GM19397 (cell line): ENCODE measurements around the gene BCAP31.
"Not testable (repeated sequence)": the region's sequence is repeated elsewhere in the genome, so short reads cannot be mapped to it uniquely, and the experiment has no call there.

Experiments used
- ATAC-seq: cut with Tn5 transposase; IDR thresholded peaks from one replicate; pipeline ENCODE4 v1.9.1; 2021; ENCODE audit warnings: mild to moderate bottlenecking, moderate library complexity; ENCODE audit not compliant: unreplicated experiment

Gene BCAP31

DNA sequence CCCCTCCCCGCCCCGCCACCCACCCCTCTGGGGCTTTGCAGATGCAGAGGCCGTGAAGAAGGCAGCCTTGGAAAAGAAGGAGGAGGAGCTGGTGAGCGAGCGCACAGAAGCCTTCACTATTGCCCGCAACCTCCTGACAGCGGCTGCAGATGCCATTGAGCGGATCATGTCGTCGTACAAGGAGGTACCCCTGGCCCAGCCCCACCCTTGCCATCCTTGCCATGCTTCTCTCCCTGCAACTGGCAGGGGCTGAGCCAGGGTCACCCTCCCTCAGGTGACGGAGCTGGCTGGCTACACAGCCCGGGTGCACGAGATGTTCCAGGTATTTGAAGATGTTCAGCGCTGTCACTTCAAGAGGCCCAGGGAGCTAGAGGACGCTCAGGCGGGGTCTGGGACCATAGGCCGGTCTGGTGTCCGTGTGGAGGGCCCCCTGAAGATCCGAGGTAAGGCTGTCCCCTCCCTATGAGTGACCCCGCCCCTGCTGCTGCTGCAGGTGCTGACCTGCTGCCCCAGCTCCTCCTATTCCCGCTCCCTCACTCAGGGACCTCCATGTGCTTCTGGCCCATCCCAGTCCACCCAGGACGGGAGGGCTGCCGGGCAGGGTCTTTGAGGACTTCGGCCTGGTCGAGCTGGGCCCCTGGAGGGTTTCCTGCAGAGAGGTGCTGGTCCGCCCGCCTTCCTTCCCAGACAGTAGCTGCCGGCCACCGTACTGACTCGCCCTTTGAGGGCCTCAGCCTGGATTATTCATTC, 12.1 kb upstream of the BCAP31 start:
- no peak for ATAC-seq

DNA sequence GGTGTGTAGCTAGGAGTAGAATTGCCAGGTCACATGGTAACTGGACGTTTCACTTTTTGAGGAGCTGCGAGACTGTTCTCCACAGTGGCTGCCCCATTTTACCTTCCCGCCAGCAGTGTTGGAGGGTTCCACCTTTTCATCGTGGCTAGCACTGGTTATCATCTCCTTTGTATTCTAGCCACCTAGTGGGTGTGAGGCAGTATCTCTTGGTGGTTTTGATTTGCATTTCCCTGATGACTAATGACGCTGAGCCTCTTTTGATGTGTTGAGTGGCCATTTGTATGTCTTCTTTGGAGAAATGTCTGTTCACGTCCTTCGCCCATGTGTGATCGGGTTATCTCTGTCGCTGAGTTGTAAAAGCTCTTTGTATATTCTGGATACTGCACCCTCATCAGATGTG, 11.1 kb upstream of the BCAP31 start:
- no peak for ATAC-seq

DNA sequence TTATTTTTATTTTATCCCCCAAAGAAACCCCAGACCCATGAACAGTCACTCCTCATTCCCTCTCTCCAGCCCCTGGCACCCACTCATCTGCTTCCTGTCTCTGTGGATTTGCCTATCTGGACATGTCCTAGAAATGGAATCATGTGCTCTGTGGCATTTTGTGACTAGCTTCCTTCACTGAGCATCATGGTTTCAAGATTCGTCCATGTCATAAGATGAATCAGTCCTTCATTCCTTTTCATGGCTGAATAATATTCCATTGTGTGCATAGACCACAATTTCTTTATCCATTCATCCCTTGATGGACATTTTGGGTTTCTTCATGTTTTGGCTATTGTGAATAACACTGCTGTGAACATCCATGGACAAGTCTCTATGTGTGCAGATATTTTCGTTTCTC, 10.7 kb upstream of the BCAP31 start:
- no peak for ATAC-seq

DNA sequence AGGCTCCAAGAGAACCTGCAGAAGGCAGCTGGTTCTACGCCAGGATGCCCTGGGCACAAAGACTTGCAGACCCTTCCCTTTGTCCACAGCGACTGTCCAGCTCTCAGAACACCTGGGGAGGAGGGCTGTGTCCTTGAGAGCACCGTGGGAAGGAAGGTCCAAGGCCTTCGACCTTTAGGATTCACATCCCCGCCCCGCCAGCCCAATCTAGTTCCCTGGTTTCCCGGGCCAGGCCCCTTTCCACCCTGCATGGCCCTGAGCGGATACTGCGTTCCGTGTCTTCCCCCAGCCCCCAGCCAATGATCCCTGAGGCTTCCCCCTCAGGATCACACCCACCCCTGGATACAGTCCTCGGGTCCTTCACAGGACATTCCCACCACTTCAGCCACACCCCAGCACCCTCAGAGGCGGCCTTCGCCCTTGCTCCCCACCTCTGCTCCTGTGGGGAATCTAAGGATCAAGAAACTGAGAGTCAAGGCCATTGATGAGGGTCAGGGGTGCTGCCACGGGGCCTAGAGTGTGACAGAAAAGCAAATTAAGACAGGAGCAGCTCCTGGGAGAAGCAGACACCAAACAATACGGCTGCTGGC, 9.6 kb upstream of the BCAP31 start:
- ATAC-seq, result no peak

DNA sequence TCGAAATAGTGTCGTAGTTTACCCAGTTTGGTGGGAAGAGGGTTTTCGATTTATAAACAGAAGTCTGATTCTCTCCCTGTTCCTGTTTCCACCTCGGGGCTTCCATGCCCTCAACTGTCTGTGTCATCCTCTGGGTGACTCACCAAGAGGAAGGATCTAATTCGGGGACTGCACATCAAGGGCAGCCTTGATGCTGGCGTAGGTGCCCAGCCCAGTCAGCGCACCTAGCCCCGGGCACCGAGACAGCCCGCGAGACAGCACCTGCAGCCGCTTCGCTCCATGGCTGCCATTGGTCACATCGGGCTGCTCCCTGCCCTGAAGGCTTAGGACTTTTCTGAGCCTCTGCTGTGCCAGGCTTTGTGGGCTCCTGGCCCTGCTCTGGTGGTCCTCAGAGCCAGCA, 8.2 kb upstream of the BCAP31 start:
- ATAC-seq, result no peak

DNA sequence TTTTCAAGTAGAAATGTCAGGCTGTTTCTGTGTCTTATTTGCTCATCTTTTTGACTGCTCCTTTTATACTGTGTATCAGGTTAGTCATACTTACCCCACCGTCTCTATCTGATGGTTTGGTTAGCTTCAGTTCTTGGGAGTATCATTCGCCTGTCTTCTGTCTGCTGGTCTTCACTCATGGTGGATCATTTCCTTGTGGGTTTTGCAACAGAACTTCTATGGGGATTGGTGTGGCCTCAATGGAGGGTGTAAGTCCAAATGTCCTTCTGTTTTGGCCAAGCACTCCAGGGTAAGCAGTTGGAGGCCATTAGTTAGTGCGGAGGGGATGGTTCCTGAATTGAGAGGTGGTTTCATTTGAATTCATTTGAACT, 7.6 kb upstream of the BCAP31 start:
- no peak for ATAC-seq

DNA sequence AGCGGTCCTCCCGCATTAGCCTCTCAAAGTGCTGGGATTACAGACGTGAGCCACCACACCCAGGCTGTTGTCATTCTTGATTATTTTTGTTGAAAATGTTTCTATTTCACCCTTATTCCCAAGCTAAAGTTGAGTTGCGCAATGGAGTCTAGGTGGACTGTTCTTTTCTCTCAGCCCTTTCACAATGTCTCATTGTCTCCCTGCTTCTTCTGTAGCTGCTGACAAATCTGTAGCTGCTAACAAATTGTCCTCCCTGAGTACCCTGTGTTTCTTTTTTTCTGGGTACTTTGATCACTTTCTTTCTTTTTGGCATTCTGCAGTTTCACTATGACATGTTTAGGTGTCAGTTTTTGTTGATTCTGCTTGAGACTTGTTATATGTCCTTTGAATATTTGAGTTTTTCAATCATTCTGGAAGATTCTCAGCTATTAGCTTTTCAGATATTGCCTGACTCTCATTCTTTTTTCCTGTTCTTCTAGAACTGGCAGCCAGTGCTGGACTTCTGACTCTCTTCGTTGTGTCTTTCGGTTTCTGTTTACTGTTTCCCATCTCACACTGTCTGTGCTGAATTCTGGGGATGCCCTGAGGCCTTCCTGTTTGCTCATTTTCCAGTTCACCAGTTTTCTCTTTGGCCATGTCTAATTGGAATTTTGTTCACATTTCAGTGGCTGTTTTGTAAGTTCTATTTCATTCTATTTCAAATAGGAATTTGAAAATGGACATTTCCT, 7.1 kb upstream of the BCAP31 start:
- ATAC-seq, result no peak

DNA sequence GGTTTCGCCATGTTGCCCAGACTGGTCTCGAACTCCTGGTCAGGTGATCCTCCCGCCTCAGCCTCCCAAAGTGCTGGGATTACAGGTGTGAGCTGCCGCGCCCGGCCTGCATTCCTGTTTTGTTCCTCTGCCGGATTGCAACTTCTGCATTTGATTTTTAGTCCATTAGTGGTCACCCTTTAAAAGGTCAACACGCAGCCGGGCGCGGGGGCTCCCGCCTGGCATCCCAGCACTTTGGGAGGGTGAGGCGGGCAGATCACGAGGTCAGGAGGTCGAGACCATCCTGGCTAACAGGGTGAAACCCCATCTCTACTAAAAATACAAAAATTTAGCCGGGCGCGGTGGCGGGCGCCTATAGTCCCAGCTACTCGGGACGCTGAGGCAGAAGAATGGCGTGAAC, 5.9 kb upstream of the BCAP31 start:
- not testable (repeated sequence) for ATAC-seq

DNA sequence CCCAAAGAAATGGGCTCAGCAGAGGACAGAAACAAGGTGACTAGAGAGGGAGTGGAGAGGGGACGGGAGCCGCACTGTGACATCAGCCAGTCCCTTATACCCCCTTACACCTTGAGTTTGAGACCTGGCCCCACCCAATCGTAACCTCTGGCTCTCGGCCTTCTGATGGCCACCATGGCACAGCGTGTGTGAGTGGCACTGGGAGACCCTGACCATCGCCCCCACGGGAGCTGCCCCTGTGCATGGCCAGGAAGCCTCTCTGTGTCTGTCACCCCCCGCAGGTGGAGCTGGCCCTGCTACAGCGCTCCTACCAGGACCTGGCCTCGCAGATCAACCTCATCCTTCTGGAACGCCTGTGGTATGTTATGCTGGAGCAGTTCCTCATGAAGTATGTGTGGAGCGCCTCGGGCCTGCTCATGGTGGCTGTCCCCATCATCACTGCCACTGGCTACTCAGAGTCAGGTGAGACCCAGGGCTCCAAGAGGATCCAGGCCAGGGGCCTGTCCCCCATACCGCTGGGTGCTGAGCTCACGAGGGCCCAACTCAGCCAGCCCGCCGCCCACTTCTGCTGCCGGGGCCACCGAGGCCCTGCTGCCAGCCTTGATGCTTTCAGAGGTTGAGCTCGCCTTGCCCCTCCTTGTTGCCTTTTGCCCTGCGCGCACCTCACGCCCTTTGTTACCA, 4.9 kb upstream of the BCAP31 start:
- no peak for ATAC-seq

DNA sequence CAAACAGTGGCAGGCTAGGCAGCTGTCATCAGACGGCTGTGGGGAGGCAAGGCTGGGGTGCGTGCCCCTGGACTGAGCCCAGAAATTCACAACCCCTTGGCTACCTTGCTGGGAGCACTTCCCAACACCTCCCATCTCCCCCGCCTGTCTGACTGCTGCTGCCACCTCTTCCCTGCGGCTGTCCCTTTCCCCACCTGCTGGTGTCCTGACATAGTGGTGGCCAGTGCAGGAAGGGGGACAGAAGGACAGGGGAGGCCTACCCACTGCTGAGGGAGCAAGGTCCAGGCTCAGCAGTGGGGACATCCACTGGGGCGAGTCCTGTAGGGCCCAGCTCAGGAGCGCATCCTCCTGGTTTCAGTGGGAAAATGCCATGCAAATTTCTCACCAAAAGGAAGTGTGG, 3.9 kb upstream of the BCAP31 start:
- ATAC-seq, result no peak

DNA sequence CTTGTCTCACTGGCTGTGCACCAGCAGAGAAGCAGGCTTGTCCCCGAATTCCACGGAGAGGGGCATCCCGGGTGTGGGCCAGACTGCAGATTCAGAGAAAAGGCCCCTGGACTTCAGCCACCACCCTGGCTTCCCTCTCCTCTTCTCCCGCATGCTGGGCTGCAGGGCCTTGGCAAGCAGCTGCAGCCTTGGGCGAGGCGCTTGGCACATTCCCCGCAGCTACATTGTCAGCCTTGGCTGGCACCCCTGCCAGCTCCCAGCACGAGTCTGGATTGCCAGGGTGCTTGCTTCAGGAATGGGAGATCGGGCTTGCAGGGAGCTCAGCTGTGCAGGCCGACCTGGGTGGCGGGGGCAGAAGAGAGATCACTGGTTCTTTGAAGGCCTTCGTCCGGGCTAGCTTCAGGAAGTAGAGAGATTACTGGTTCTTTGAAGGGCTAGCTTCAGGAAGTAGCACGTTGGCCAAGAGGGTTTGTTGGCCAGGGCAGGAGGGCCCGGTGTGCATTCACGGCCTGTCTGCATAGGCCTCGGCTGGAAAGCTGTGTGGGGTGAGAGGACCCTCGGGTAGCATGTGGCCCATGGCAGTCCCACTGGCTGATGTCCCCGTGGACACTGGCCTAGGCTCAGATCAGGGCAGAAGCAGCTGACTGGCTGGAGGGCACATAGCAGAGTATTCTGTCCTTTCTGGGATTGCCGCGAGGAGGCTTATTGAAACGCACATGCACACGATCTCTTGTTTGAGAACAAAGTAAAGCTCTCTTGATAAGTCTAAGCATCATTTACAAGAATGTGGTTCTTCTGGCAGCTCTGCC, 3.1 kb upstream of the BCAP31 start:
- no peak for ATAC-seq

DNA sequence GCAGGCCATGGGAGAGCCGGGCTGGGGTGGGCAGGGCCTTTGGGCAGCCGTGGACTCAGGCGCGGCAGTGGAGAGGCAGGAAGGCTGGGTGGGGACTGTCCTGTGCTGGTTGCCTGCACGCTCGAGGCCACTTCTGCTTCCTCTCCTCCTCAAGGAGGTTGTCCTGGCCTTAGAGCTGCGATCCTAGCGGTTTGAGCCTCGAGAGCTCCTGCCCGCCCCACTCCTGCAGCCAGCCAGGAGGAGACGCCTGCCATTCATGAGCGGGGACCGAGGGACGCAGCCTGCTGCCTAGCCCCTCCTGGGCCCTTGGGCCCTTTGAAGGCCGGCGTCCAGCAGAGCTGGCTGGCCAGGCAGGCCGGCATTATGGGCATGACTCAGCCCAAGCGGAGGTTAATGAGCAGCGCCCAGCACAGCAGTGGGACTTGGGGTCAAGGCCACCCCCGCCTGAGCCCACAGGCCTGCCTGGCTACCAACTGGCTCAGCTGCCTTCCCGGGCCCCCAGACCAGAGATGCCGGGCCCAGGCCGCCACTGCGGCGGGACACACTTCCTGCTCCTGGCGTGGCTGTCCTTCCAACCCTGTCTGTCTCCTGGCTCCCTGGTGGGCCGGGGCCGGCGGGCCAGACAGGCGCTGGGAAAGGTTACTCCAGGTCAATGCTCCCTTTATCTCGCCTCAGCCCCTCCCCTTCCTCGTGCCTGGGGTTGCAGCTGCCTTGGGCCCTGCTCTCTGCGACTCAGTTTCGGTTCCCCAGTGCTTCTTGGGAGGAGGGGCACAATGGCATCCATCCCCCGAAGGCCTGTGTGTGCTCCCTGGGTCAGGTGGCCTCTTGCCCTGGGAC, 2.3 kb upstream of the BCAP31 start:
- ATAC-seq, result peak; percentile 44

DNA sequence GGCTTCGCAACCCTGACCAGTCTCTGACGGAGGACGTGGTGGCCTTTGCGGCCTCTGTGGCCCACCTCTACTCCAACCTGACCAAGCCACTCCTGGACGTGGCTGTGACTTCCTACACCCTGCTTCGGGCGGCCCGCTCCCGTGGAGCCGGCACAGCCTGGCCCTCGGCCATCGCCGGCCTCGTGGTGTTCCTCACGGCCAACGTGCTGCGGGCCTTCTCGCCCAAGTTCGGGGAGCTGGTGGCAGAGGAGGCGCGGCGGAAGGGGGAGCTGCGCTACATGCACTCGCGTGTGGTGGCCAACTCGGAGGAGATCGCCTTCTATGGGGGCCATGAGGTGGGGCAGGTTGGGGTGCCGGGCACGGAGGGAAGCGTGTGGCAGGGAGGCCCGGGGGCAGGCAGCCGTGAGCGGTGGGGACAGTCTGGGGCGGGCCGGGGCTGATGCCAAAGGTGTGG, 1.7 kb upstream of the BCAP31 start:
- no peak for ATAC-seq

DNA sequence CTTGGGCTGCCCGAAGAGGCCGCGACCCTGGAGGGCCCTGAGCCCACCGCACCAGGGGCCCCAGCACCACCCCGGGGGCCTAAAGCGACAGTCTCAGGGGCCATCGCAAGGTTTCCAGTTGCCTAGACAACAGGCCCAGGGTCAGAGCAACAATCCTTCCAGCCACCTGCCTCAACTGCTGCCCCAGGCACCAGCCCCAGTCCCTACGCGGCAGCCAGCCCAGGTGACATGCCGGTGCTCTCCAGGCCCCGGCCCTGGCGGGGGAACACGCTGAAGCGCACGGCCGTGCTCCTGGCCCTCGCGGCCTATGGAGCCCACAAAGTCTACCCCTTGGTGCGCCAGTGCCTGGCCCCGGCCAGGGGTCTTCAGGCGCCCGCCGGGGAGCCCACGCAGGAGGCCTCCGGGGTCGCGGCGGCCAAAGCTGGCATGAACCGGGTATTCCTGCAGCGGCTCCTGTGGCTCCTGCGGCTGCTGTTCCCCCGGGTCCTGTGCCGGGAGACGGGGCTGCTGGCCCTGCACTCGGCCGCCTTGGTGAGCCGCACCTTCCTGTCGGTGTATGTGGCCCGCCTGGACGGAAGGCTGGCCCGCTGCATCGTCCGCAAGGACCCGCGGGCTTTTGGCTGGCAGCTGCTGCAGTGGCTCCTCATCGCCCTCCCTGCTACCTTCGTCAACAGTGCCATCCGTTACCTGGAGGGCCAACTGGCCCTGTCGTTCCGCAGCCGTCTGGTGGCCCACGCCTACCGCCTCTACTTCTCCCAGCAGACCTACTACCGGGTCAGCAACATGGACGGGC, 1.0 kb upstream of the BCAP31 start:
- ATAC-seq, result no peak

DNA sequence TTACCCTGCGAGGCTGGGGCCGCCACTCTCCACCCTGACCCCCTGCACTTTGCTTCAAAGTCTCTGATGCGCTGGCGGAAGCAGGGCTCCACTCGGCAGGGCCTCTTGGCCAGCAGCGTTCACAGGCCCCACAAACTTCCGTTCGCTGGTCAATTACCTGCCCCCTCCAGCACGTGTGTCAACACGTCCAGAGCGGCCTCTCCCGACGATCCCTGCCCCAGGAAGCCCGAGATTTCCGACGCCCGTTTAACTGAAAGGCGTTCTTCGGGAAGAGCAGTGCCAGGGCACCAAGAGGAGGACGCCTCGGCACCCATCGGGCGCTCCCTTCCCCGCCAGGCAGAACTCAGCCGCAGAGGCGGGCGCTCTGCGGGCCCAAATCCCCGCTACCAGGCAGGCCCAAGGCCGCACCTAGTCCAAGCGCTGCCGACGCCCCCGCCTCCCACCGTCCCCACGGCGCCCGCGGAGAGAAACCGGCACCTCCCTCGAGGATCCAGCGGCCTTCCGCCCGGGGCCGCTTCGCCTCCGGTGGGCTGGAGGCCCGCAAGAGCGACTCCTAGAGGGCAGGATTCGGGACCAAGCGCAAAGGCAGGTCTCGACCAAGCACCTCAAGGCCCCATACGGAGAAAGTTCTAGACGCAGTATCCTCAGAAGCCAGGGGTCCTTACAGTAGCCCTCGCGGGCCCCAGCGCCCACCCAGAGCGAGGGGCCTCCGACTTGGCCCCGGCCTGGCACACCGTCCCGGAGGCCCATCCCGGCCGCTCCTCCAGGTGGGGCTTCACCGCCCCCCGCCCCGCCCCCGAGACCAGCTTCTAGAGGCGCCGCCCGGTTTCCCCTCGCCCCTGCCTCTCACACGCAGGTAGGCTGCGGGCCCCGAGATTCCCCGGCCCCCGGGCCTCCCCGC, 586 bp downstream of the BCAP31 start:
- peak; percentile 32 for ATAC-seq

DNA sequence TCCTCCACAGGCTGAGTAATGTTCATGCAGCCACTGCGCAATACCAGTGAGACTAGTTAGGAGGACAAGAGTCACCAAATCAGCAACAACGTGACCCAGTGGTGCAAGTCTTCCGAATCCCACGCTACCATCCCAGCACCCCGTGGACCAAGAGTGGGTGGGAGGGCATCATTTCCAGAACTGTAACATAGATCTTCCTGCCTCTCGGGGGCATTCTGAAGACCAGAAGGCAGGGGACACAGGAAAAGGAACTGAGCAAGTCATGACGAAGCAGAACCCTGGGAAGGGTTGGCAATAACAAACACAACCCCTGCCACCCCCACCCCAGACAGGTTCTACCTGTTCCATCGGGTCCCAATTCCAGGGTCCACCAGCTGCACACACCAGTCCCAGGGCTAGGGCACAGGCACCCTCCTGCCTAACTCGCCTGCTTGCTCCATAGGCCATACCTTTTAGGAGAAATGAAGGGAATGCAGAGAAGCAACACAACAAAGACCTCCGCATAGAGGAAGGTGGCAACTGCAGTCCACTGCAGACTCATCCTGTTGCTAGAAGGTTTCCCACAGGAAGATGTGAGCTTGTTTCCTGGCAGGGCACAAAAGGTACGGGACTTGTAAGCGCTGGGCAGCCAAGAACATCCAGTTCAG, 1.4 kb downstream of the BCAP31 start:
- ATAC-seq, result no peak

DNA sequence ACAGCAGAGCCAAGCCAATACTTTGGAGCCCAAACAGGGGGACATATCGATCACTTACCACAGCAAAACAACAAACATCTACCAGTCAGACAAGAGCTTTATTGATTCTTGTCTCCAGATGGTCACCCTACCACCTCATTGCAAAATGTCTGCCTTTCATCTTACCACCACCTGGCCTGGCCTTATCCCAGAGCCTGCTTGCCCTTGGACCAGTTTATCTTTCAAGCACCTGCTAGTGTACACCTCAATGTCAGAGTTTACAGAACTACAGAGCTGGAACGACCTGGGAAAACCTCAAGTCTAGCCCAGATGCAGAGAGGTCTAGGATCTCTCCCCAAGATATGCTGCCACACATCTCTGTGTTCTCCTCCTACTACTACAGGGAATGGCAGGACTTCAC, 4.5 kb downstream of the BCAP31 start:
- ATAC-seq, result no peak

DNA sequence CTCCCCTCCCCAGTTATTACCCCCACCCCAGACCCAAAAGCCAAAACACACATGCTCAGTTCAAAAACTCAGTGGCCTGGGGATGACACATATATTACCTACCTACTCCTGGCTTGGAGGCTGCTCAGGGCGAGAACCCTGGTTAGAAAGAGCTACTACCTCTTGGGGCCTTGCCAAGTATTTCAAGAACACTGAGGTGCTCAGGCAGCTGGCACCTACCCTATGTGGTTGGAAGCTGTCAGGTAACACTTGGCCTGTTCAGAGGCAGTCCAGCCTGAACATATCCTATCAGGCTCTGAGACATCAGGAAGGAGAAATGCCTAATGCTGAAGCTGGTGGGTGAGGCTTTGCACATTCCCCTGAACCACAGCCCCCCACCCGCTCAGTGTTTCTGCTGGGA, 4.9 kb downstream of the BCAP31 start:
- ATAC-seq, result no peak
